Fibroblast of lung (primary cell): Measurements from ENCODE around the gene RCCD1. TPM values are rescaled to one million over a fixed set of nuclear protein-coding genes. Genes with fewer than 3 reads are reported as not detected.

ENCODE experiments used
- DNase-seq, 2 donors: peaks; one replicate each; pipeline versions ENCODE4 v3.0.0 to v3.0.0-alpha.2; 2010; ENCODE audit warnings: low read depth in 2 of 2
- H2AFZ ChIP-seq: 2 replicates; pipeline ENCODE4 v1.5.1; 2012; ENCODE audit warnings: low read length, control low read depth, inconsistent platforms
- H3K27ac ChIP-seq: 2 replicates; pipeline ENCODE4 v1.5.1; 2011; ENCODE audit warnings: low read length, control low read depth; ENCODE audit not compliant: insufficient read depth
- H3K27me3 ChIP-seq: 2 replicates; pipeline ENCODE4 v1.5.1; 2011; ENCODE audit warnings: mild to moderate bottlenecking, low read length; ENCODE audit not compliant: control insufficient read depth, insufficient read depth
- H3K36me3 ChIP-seq: 2 replicates; pipeline ENCODE4 v1.5.1; 2011; ENCODE audit warnings: low read length; ENCODE audit not compliant: control insufficient read depth, insufficient read depth
- H3K4me1 ChIP-seq: 2 replicates; pipeline ENCODE4 v1.5.1; 2011; ENCODE audit warnings: low read length; ENCODE audit not compliant: control insufficient read depth, insufficient read depth; ENCODE audit errors: extremely low read depth
- H3K4me2 ChIP-seq: 2 replicates; pipeline ENCODE4 v1.5.1; 2011; ENCODE audit warnings: low read length, control low read depth; ENCODE audit not compliant: insufficient read depth; ENCODE audit errors: extremely low read depth
- H3K4me3 ChIP-seq, 4 experiments: fragments of 200-600 bp in 1 of 4; sonication (generic) in 1 of 4; replicated peaks in 1 of 4; 2 replicates each; pipeline ENCODE4 v1.5.1; 2011 to 2016; ENCODE audit warnings: low read length in 4 of 4, low read depth in 3 of 4, mild to moderate bottlenecking in 3 of 4, control low read depth in 2 of 4, inconsistent platforms in 1 of 4, mixed read lengths in 1 of 4; ENCODE audit not compliant: insufficient read depth in 1 of 4; ENCODE audit errors: control extremely low read depth in 1 of 4
- H3K79me2 ChIP-seq: 2 replicates; pipeline ENCODE4 v1.5.1; 2012; ENCODE audit warnings: mild to moderate bottlenecking, low read length, inconsistent platforms; ENCODE audit not compliant: control insufficient read depth, insufficient read depth
- H3K9ac ChIP-seq: 2 replicates; pipeline ENCODE4 v1.5.1; 2011; ENCODE audit warnings: mild to moderate bottlenecking, low read length, control low read depth; ENCODE audit not compliant: insufficient read depth
- H3K9me3 ChIP-seq: 2 replicates; pipeline ENCODE4 v1.5.1; 2012; ENCODE audit warnings: low read depth, low read length; ENCODE audit not compliant: control insufficient read depth, insufficient read depth
- H4K20me1 ChIP-seq: 2 replicates; pipeline ENCODE4 v1.5.1; 2011; ENCODE audit warnings: low read length; ENCODE audit not compliant: control insufficient read depth, insufficient read depth; ENCODE audit errors: extremely low read depth
- EZH2 ChIP-seq: IDR thresholded peaks from 2 replicates; pipeline ENCODE4 v1.5.1; 2012; ENCODE audit warnings: low read length, control low read depth, mild to moderate bottlenecking; ENCODE audit errors: missing control alignments
- polyA plus RNA-seq, 2 donors: library from polyadenylated mRNA; depleted of rRNA in 1 of 2; stranded (reverse) in 1 of 2; unstranded in 1 of 2; fragments of >200 nt; gene quantifications; 2 replicates each; pipeline ENCODE4 v1.2.1, GENCODE V29; 2011 to 2012; ENCODE audit warnings: missing spikeins in 1 of 2
- total RNA-seq: library from RNA; depleted of rRNA; stranded (reverse); fragments of >200 nt; gene quantifications from 2 replicates; pipeline ENCODE4 v1.2.1, GENCODE V29; 2014
- TF ChIP-seq, protein P1 (sequence below), 2 donors: IDR thresholded peaks in 1 of 2; conservative IDR thresholded peaks in 1 of 2; 1 replicate in 1 of 2; 2 replicates in 1 of 2; pipeline ENCODE4 v1.5.1; 2011 to 2012; ENCODE audit warnings: low read length in 2 of 2, control low read depth in 1 of 2, inconsistent platforms in 1 of 2, low read depth in 1 of 2, mild to moderate bottlenecking in 1 of 2

The RCCD1 gene
- total and polyA plus RNA-seq, 2 donors (not counting 1 experiment from before 2014, with no cell fraction given), result 5.9 to 14.2 TPM

- Histone ChIP-seq H2AFZ (no peak overlapping the region), H3K9ac (no peak overlapping the region), H4K20me1 (no peaks in the 10 kb centered on the region), H3K9me3 (no peaks in the 10 kb centered on the region), H3K4me2 (no peak overlapping the region), H3K36me3 (peaks cover 45% of the 10 kb centered on the region), H3K79me2 (no peaks in the 10 kb centered on the region), H3K4me3 (no peak overlapping the region), H3K27me3 (no peaks in the 10 kb centered on the region), H3K4me1 (no peaks in the 10 kb centered on the region), H3K27ac (no peak overlapping the region)
- DNase-seq, result no peak
- TF ChIP-seq EZH2, result no peak
- TF ChIP-seq, protein P1, sequence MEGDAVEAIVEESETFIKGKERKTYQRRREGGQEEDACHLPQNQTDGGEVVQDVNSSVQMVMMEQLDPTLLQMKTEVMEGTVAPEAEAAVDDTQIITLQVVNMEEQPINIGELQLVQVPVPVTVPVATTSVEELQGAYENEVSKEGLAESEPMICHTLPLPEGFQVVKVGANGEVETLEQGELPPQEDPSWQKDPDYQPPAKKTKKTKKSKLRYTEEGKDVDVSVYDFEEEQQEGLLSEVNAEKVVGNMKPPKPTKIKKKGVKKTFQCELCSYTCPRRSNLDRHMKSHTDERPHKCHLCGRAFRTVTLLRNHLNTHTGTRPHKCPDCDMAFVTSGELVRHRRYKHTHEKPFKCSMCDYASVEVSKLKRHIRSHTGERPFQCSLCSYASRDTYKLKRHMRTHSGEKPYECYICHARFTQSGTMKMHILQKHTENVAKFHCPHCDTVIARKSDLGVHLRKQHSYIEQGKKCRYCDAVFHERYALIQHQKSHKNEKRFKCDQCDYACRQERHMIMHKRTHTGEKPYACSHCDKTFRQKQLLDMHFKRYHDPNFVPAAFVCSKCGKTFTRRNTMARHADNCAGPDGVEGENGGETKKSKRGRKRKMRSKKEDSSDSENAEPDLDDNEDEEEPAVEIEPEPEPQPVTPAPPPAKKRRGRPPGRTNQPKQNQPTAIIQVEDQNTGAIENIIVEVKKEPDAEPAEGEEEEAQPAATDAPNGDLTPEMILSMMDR (conservative IDR thresholded peaks at IDR 0.05 in 1 of 2, IDR thresholded peaks at IDR 0.05 in 1 of 2; ENCODE audit: low read depth in 1 of 2, low read length in 2 of 2), result no peak
Measured at GRCh38 chr15:90945091-90945490, 9.6 kb upstream of the RCCD1 start.

- Histone ChIP-seq H3K4me1 (no peaks in the 10 kb centered on the region), H3K79me2 (no peaks in the 10 kb centered on the region), H3K9me3 (no peaks in the 10 kb centered on the region), H3K27me3 (no peaks in the 10 kb centered on the region), H3K9ac (no peak overlapping the region), H4K20me1 (no peaks in the 10 kb centered on the region), H2AFZ (no peak overlapping the region), H3K36me3 (peaks cover 41% of the 10 kb centered on the region), H3K4me2 (no peak overlapping the region), H3K27ac (no peak overlapping the region), H3K4me3 (no peak overlapping the region)
- TF ChIP-seq, protein P1 (conservative IDR thresholded peaks at IDR 0.05 in 1 of 2, IDR thresholded peaks at IDR 0.05 in 1 of 2; ENCODE audit: low read depth in 1 of 2, low read length in 2 of 2), result no peak
- no peak for TF ChIP-seq EZH2
- no peak for DNase-seq
Measured at GRCh38 chr15:90946538-90946937, 8.1 kb upstream of the RCCD1 start.

DNA sequence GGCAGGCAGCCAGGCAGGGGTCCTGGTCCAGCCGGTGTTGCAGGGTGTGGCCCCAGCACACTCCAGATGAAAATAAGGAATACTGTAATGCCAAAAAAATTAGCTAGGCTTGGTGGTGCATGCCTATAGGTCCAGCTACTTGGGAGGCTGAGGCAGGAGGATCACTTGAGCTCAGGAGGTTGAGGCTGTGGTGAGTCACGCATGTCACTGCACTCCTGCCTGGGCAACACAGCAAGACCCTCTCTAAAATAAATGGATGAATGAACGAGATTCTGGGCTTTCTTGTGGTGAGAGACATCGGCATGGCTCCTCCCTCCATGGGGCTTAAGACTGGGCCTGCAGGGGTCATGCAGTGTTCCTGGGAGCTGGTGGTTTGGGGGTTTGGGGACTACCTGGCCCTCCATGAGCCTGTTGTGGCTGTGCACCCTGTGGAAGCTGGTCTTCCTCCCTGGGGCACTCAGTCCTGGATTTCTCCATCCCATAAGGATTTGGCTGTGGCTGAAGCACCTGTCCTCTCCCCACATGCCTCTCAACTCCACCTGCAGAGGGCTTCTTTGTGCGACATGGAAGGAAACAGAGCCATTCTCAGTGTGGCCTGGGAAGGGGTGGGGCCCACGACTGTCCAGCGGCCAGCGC, 7.6 kb upstream of the RCCD1 start:
- Histone ChIP-seq H3K36me3 (peaks cover 41% of the 10 kb centered on the region), H3K9ac (no peak overlapping the region), H3K27me3 (no peaks in the 10 kb centered on the region), H3K4me3 (no peak overlapping the region), H4K20me1 (no peaks in the 10 kb centered on the region), H3K4me2 (no peak overlapping the region), H3K9me3 (no peaks in the 10 kb centered on the region), H3K27ac (no peak overlapping the region), H3K79me2 (no peaks in the 10 kb centered on the region), H3K4me1 (no peaks in the 10 kb centered on the region), H2AFZ (no peak overlapping the region)
- TF ChIP-seq, protein P1 (conservative IDR thresholded peaks at IDR 0.05 in 1 of 2, IDR thresholded peaks at IDR 0.05 in 1 of 2; ENCODE audit: low read depth in 1 of 2, low read length in 2 of 2), result no peak
- no peak for TF ChIP-seq EZH2
- DNase-seq, result no peak
